HL-60 (cell line): Measurements from ENCODE around the gene FIBIN.

Source experiments
- GABPA ChIP-seq: IDR thresholded peaks from 2 replicates; pipeline ENCODE4 v1.6.1; 2012; ENCODE audit warnings: low read depth
- POLR2AphosphoS5 ChIP-seq: IDR thresholded peaks from 2 replicates; pipeline ENCODE4 v1.6.1; 2012; ENCODE audit warnings: low read depth

- TF ChIP-seq GABPA (no peak), POLR2AphosphoS5 (no peak)
These were observed 32.2 kb downstream of the FIBIN start for GRCh38 chr11:27025957-27026733.
